GM21786 (cell line): ENCODE results near the gene SKIDA1.

ENCODE experiments used
- ATAC-seq: cut with Tn5 transposase; IDR thresholded peaks from one replicate; pipeline ENCODE4 v1.9.1; 2021; ENCODE audit not compliant: unreplicated experiment

The SKIDA1 gene

GRCh38 chr10:21487416-21488180 is 37.9 kb downstream of the SKIDA1 start:
- ATAC-seq: no peak

DNA sequence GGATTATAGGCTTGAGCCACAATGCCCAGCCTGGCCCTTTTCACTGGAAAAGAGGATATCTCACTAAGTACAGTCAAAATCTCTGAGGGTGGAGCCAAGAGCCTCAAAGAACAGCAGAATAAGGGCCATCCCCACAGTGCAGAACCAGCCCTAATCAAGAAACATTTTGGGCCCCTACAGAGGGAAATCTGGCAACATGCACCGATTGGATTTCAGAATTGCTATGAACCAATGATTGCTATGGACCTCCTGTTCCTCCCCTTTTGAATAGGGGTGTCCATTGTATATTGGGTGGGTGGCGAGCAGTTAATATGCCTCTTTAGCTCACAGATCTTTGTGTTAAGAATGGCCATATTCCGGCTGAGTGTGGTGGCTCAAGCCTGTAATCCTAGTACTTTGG is 42.7 kb downstream of the SKIDA1 start:
- ATAC-seq: no peak

GRCh38 chr10:21481407-21481806 is 44.1 kb downstream of the SKIDA1 start:
- ATAC-seq: no peak

DNA sequence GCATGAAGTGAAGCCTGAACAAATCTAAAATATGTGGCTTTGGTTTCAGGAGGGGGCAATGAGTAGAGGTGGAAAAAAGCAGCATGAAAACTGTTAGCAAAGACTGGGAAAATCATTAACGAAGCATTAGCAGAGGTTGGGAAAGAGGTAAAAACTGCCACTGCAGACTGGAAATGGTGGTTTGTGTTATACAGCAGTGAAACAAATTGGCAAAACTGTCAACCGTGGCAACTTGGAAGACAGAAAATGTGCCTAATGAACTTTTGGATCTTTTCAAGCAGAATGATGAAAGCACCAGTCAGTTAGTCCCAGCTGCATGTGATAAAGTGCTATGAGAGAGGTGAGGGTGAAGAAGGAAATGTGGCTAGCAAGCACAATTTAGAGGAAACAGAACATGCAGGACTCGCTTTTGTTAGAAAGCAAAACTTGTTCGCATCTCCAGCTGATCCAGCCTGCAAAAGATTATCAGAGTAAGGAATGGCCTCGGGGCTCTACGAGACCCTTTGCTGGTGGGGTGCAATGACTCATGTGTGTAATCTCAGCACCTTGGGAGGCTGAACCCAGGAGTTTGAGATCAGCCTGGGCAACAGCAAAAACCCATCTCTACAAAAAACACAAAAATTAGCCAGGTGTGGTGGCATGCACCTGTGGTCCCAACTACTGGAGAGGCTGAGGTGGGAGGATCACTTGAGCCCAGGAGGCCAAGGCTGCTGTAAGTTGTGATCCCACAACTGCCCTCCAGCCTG is 45.7 kb downstream of the SKIDA1 start:
- no peak for ATAC-seq

DNA sequence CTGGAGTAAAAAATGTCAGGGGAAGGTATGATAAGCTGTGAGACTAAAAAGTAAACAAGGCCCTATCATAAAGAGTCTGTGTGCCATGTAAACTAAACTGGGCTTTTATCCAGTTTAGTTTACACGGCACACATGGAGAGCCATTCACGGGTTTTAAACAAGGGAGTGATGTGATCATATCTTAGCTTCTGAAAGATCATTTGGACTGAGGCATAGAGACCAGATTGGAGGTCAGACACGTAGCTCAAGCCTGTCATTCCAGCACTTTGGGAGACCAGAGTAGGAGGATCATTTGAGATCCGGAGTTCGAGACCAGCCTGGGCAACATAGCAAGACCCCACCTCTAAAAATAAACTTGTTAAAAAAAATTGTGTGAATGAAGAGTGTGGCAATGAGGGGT is 50.1 kb downstream of the SKIDA1 start:
- no peak for ATAC-seq

DNA sequence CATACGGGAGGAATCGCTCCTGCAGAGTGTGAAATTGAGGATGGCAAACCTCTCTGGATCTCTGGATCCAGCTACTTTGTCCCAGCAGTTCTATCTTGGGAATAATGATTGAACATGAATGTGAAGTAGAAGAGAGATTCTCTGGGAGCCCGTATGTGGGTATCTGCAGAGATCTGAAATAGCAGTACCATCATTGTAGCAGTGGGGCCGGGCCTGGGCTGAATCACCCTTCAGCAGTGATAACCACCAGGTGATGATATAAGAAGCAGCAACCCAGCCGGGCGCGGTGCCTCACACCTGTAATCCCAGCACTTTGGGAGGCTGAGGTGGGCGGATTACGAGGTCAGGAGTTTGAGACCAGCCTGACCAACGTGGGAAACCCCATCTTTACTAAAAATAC is 51.9 kb downstream of the SKIDA1 start:
- ATAC-seq: no peak

GRCh38 chr10:21473135-21473534 is 52.3 kb downstream of the SKIDA1 start:
- no peak for ATAC-seq

- ATAC-seq: no peak
These were observed 57.4 kb downstream of the SKIDA1 start for GRCh38 chr10:21468086-21468485.

DNA sequence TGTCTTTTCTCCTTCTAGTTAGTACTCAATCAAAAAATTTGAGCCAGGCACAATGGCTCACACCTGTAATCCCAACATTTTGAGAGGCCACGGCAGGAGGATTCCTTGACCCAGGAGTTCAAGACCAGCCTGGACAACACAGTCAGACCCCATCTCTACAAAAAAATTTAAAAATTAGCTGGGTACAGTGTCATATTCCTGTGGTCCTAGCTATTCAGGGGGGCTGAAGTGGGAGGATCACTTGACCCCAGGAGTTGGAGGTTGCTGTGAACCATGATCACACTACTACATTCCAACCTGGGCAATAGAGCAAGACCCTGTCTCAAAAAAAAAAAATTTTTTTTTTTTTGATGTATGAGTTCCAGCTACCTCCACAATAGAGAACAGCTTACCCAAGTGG is 57.8 kb downstream of the SKIDA1 start:
- no peak for ATAC-seq

DNA sequence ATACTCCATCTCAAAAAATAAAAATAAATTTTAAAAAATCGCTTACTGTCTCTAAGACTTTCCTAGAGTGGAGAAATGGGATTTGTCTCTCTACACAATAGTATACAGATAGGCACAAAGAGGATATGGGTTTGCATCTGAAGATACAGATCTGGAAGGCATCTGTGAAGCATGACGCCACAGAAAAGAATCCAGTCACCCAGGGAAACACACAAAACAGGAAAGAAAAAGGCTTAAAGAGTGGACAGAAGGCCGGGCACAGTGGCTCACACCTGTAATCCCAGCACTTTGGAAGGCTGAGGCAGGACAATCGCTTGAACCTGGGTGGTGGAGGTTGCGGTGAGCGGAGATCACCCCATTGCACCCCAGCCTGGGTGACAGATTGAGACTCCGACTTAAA is 61.3 kb downstream of the SKIDA1 start:
- no peak for ATAC-seq
